ENCODE results near the gene PROB1.

PROB1 gene

GRCh38 chr5:139407517-139407916, 12.6 kb upstream of the PROB1 start:
- H3K4me3 ChIP-seq (ENCODE audit: low read length) = no peak overlapping the region
- TF ChIP-seq ZNF274 (IDR thresholded peaks at IDR 0.05; ENCODE audit: low read depth, low read length) = no peak

GRCh38 chr5:139406963-139407362, 12.1 kb upstream of the PROB1 start:
- H3K4me3 ChIP-seq (ENCODE audit: low read length) = no peak overlapping the region

GRCh38 chr5:139404484-139404840, 9.6 kb upstream of the PROB1 start:
- peak overlapping the region; percentile 24; the same call in 1 of the 2 replicates for H3K4me3 ChIP-seq (ENCODE audit: low read length)
- no peak for TF ChIP-seq ZNF274 (IDR thresholded peaks at IDR 0.05; ENCODE audit: low read depth, low read length)

More at GRCh38 chr5:139406963-139407362, 12.1 kb upstream of the PROB1 start:
- TF ChIP-seq ZNF274 (IDR thresholded peaks at IDR 0.05; ENCODE audit: low read depth, low read length) = no peak

GRCh38 chr5:139403787-139404483, 9.0 kb upstream of the PROB1 start, which contains the start of gene SPATA24:
TSS of gene SPATA24 (minus strand) at chr5:139404089. CDS start at chr5:139404060, 29 bp downstream.
- H3K4me3 ChIP-seq (ENCODE audit: low read length) = peak within 1 kb of the TSS; percentile 76
- TF ChIP-seq ZNF274 (IDR thresholded peaks at IDR 0.05; ENCODE audit: low read depth, low read length) = no peak

GRCh38 chr5:139403418-139403786, 8.5 kb upstream of the PROB1 start:
- H3K4me3 ChIP-seq (ENCODE audit: low read length) = peak overlapping the region; percentile 76
- no peak for TF ChIP-seq ZNF274 (IDR thresholded peaks at IDR 0.05; ENCODE audit: low read depth, low read length)

- H3K4me3 ChIP-seq (ENCODE audit: low read length) = no peak overlapping the region
- TF ChIP-seq ZNF274 (IDR thresholded peaks at IDR 0.05; ENCODE audit: low read depth, low read length) = no peak
Measured at GRCh38 chr5:139402561-139403158, 7.8 kb upstream of the PROB1 start.

GRCh38 chr5:139401546-139401945, 6.6 kb upstream of the PROB1 start:
- TF ChIP-seq ZNF274 (IDR thresholded peaks at IDR 0.05; ENCODE audit: low read depth, low read length) = no peak
- H3K4me3 ChIP-seq (ENCODE audit: low read length) = no peak overlapping the region

- TF ChIP-seq ZNF274 (IDR thresholded peaks at IDR 0.05; ENCODE audit: low read depth, low read length) = no peak
Measured at GRCh38 chr5:139399501-139400121, 4.7 kb upstream of the PROB1 start.

GRCh38 chr5:139397921-139398320, 3.0 kb upstream of the PROB1 start:
- H3K4me3 ChIP-seq (ENCODE audit: low read length) = no peak overlapping the region
- TF ChIP-seq ZNF274 (IDR thresholded peaks at IDR 0.05; ENCODE audit: low read depth, low read length) = no peak

More at GRCh38 chr5:139399501-139400121, 4.7 kb upstream of the PROB1 start:
- no peak overlapping the region; the same call in 1 of the 2 replicates for H3K4me3 ChIP-seq (ENCODE audit: low read length)

- H3K4me3 ChIP-seq (ENCODE audit: low read length) = no peak overlapping the region
- no peak for TF ChIP-seq ZNF274 (IDR thresholded peaks at IDR 0.05; ENCODE audit: low read depth, low read length)
Measured at GRCh38 chr5:139396691-139397090, 1.8 kb upstream of the PROB1 start.

GRCh38 chr5:139395844-139396640, 1.1 kb upstream of the PROB1 start:
- H3K4me3 ChIP-seq (ENCODE audit: low read length) = no peak overlapping the region

GRCh38 chr5:139394123-139394653, 716 bp downstream of the PROB1 start:
- peak overlapping the region; percentile 55; the same call in 1 of the 2 replicates for H3K4me3 ChIP-seq (ENCODE audit: low read length)
- no peak for TF ChIP-seq ZNF274 (IDR thresholded peaks at IDR 0.05; ENCODE audit: low read depth, low read length)

More at GRCh38 chr5:139395844-139396640, 1.1 kb upstream of the PROB1 start:
- no peak for TF ChIP-seq ZNF274 (IDR thresholded peaks at IDR 0.05; ENCODE audit: low read depth, low read length)

GRCh38 chr5:139393497-139394122, 1.3 kb downstream of the PROB1 start:
- peak overlapping the region; percentile 55; the same call in 1 of the 2 replicates for H3K4me3 ChIP-seq (ENCODE audit: low read length)
- no peak for TF ChIP-seq ZNF274 (IDR thresholded peaks at IDR 0.05; ENCODE audit: low read depth, low read length)
